Putamen (tissue), 1 donor: ENCODE measurements around the gene NOC3L.
A peak's percentile ranks its signal among the peaks of the same experiment; 100 is the strongest.
"Not testable (repeated sequence)": the region's sequence is repeated elsewhere in the genome, so short reads cannot be mapped to it uniquely, and the experiment has no call there.

Experiments
- DNase-seq: peaks from one replicate; pipeline ENCODE4 v3.0.0-alpha.2; 2016; ENCODE audit warnings: low spot score

NOC3L gene

DNA sequence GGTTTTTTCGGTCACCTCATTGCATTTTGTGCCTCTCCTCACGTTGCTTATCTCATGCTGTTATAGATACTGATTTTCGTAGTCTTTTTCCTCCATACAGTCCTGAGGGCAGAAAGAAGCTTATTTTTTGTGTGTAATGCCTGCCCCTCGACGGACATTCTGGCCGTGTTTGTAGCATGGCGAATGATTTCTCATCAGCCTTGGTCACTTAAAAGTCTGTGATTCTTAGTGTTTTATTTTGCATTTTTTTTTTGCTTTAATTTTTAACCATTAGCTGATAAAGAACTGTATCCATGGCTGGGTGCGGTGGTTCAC is 469 bp upstream of the NOC3L start:
- DNase-seq, result no peak

DNA sequence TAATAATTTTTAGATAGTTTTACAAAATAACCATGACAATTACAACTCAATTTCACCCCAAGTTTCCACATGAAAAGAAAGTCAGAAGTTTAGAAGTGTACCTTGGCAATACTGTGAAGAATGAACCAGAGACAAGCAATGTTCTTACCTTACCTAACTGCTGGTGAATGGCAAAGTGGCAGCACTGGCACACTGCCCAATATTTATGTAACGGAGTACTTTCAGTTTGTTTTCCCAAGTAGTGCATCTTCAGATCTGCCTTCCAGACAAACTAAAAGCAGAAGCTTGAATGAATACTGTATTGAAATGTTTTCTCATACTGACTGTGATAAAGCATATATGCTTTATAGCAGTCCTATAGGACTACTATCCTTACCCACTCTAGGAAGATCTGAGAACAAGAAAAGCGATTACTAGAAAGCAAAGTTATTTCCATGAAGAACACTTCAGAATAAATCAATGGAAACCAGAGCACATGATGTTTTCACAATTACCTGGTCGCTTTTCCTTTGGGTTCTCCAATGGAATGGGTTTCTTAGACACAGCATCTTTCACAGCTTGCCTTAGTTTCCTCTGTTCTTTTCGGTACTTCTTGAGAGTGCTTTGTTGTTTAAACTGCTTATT is 1.5 kb downstream of the NOC3L start:
- no peak for DNase-seq

- no peak for DNase-seq
Observed at GRCh38 chr10:94358480-94358879, 4.3 kb downstream of the NOC3L start.

- DNase-seq, result no peak
Observed at GRCh38 chr10:94357193-94357592, 5.5 kb downstream of the NOC3L start.

DNA sequence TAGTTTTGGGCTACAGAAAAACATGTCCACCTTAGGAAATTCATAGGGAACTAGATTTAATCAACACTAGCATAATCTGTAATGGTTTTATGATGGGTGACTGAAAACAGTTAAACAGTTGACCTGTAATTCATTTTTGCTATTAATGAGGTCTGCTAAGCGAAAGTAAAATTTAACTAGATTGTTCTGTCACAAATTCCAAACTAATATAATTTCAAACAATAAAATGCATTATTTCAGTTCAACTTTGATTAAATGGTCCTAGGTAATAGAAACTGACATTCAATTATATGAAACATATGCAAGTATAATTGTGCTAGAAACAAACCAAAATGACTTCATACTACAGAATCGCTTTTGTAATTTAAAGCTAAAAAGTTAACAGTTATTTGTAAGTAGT is 6.9 kb downstream of the NOC3L start:
- no peak for DNase-seq

GRCh38 chr10:94353336-94353735 is 9.4 kb downstream of the NOC3L start:
- DNase-seq, result no peak

DNA sequence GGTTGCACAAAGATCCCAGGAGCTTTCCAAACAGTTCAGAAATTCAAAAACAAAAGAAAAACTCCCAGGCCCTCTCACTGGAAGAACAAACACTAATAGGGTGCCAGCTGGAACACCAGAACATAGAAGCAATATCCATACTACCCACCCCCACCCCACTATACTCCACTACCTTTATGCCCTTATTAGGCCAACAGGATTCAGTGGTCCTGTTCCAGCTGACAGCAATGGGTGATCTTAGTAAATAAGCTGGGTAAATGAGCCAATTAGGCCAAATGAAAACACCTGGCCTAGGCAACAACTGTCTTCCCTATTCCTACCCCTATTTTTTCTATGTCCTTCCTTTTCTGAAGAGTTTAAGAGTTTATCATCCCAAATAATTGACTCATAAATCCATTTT is 11.7 kb downstream of the NOC3L start:
- DNase-seq, result no peak

DNA sequence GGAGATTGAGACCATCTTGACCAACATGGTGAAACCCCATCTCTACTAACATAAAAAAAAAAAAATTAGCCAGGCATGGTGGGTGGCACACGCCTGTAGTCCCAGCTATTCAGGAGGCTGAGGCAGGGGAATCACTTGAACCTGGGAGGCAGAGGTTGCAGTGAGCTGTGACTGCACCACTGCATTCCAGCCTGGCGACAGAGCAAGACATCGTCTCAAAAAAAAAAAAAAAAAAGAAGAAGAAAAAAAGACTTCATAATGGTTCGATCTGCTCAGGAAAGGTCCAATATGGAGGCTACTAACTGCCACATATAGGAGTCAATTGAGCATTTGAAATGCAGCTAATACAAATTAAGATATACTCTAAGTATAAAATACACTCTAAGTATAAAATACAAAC is 12.2 kb downstream of the NOC3L start:
- not testable (repeated sequence) for DNase-seq

DNA sequence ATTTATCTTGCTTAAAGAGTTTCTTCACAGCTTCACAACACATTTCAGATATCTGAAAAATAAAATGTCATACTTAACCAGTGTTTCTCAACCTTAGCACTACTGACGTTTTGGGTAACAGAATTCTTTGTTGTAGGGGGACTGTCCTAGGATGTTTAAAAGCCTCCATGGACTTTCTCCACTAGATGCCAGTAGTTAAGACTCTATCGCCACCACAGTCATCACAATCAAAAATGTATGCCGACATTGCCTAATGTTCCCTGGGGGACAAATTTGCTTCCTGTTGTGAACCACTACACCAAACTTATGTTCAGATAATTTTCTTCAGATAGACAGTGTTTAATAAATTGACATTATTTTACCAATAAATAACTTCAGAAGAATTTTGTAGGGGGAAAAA is 13.4 kb downstream of the NOC3L start:
- no peak for DNase-seq

DNA sequence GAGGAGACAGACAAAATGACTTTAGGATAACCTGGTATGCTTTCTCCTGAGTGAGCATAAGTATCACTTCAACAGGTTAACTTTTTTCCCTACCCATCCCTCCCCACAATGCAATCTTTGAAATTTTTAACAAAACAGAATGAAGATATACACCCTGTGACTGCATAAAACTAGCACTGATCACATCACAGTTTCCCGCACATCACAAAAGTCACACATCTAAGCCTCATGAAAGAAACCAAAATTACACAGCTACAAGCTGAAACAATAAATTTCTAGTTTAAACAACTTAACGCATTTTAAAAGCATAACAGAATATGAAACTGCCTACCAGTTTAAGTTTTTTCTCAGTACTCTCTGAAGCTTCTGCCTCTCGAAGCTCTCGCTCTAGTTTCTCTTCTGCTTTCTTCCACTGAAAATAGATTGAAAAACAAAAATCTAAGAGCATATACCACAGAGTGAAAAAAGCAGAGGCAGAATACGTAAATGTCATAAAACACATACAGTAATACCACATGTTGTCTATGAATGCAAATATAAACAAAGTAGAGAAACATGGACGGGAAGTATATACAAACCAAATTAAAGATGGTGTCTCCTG is 18.1 kb downstream of the NOC3L start:
- DNase-seq, result no peak

GRCh38 chr10:94343151-94343550 is 19.6 kb downstream of the NOC3L start:
- DNase-seq, result no peak

- DNase-seq, result no peak
Observed at GRCh38 chr10:94334857-94335256, 27.9 kb downstream of the NOC3L start.

DNA sequence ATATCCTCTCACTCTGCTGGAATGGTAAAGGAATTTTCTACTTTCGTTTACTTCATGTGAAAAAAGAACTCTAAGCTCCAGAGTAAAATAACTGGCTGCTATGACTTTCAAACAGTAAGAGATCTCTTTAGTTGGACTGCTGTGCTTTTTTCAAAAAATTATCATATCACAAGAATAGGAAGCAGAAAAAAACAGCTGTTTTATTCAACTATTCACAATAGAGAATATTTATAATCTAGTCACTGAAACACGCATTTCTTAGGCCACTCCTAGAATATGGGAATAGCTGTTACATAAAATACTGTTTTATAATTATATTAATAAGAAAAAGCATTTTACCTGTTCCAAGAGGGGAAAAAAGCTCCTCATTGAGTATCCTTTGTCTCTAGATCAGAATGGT is 29.7 kb downstream of the NOC3L start:
- DNase-seq, result no peak

DNA sequence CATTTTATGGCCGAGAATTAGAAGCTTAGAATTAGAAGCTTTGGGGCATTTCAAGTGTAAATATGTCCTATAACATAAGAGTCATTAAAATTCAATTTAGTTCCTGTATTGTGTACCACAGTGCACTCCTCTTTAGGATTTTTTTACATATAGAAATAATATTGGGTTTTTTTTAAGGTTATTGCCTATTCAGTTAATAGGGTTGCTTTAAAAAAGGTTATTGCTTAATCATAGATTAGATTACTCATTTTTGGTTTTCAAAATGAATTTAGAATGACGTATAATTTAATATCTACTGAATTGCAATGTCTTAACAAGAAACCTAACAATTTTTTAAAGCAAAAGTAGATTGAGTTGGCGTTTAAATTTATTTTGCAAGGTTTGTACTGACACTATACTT is 34.1 kb downstream of the NOC3L start:
- DNase-seq, result no peak

GRCh38 chr10:94327649-94328048 is 35.1 kb downstream of the NOC3L start:
- no peak for DNase-seq

GRCh38 chr10:94324609-94325233 is 38.0 kb downstream of the NOC3L start:
- no peak for DNase-seq

DNA sequence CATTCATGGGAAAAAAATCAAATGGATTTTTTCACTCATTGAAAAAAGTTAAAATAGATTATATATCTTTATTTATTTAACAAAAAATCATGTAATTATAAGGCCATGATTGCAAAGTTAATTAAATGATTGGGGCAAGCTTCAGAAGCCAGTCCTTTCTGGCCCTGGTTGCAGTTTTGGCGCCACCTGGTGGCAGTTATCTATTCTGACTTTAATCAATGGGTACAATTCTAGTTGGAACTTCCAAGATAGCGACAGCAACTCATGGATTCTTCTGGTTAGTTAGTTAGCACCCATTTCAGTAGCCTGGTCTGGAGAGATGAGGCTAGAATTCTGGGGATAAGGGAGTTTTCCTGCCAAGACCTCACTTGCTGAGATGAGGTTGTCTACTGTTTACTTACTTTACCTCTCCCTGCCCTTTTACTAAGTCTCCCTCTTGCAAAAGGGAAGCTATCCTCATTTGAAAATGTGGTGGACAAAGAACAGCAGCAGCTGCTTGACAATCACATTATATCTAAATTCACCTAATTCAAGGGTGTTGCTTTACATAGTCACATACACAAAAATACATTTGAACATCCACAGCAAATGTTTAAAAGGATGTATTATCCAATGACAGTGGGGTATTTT is 42.3 kb downstream of the NOC3L start:
- DNase-seq, result peak; percentile 35

DNA sequence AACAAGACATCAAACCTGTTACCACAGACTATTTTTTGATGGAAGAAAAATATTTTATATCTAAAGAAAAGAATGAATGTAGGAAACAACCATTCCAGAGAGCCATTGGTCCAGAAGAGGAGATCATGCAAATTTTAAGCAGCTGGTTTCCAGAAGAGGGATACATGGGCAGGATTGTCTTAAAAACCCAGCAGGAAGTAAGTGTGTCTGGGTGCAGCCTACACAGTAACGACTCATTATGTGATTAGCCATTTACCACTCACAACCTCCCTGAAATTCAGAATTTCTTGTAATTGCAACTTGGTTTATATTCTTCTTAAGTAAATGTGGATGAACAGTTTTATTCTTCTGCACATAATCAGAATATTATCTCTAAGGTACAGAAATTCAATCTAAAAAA is 46.2 kb downstream of the NOC3L start:
- no peak for DNase-seq

DNA sequence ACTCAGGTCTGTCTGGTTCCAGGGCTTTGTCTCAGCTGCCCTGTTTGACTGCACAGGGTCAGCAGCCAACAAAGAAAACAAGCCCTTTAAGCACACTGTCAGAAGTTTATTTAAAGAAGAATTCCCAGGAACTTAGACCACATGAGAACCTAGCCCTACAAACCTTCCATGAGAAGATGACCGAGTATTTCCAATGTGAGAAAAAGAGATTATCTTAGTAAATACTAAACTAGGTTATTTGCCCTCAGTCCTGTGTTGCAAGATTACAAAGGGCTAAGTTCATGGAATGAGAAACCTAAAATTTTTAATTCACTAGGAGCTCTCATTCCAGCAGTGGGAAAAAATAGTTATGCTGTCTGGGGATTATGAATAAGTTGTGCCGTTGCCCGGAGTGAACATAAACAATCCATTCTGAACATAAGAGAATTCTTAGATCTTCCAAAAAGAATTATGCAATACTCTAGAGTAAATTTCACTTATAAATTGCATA is 46.7 kb downstream of the NOC3L start:
- DNase-seq, result no peak

- DNase-seq, result no peak
Observed at GRCh38 chr10:94315024-94315451, 47.7 kb downstream of the NOC3L start.

DNA sequence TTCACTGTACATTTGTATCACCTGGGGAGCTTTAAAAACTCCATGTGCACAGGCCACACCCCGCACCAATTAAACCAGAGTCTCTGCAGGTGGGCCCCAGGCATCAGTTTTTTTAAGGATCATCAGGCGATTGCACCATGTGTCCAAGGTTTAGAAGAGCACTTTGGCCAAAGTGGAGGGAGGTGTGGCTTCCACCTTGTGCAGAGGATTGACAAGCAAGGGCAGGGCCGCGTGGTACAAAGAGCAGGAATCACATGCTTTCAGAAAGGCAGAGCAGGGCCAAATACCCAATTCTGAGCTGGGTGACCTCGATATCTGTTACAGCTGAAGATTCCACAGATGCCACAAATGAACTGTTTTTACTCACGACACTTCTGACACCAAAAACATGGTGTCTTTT is 52.4 kb downstream of the NOC3L start:
- no peak for DNase-seq

- no peak for DNase-seq
Observed at GRCh38 chr10:94308866-94309265, 53.9 kb downstream of the NOC3L start.

GRCh38 chr10:94307046-94307615 is 55.6 kb downstream of the NOC3L start:
- no peak for DNase-seq
